H9 (cell line): Measurements from ENCODE around the gene MTFP1. TPM values are rescaled to one million over a fixed set of nuclear protein-coding genes. Genes with fewer than 3 reads are reported as not detected.

Experiments
- DNase-seq: peaks from one replicate; pipeline ENCODE4 v3.0.0-alpha.2; 2017
- H2AFZ ChIP-seq: one replicate; pipeline ENCODE4 v1.6.1; 2013; ENCODE audit warnings: mild to moderate bottlenecking, low read length, control low read depth, moderate library complexity
- H2AK5ac ChIP-seq: 2 replicates; pipeline ENCODE4 v1.6.1; 2013; ENCODE audit warnings: low read length, control low read depth, mixed read lengths; ENCODE audit not compliant: insufficient read length
- H2BK120ac ChIP-seq: one replicate; pipeline ENCODE4 v1.6.1; 2013; ENCODE audit warnings: low read depth, mild to moderate bottlenecking, low read length, control low read depth, inconsistent platforms; ENCODE audit not compliant: poor library complexity, severe bottlenecking
- H2BK12ac ChIP-seq: 2 replicates; pipeline ENCODE4 v1.6.1; 2013; ENCODE audit warnings: low read length, control low read depth, mixed read lengths, low read depth; ENCODE audit not compliant: insufficient read length
- H2BK15ac ChIP-seq: 2 replicates; pipeline ENCODE4 v1.6.1; 2013; ENCODE audit warnings: low read depth, low read length, control low read depth
- H2BK20ac ChIP-seq: one replicate; pipeline ENCODE4 v1.6.1; 2013; ENCODE audit warnings: low read depth, mild to moderate bottlenecking, low read length, control low read depth, inconsistent platforms; ENCODE audit not compliant: poor library complexity, severe bottlenecking
- H2BK5ac ChIP-seq: 2 replicates; pipeline ENCODE4 v1.6.1; 2013; ENCODE audit warnings: low read length, control low read depth, mixed read lengths; ENCODE audit not compliant: insufficient read length
- H3K14ac ChIP-seq: 2 replicates; pipeline ENCODE4 v1.6.1; 2013; ENCODE audit warnings: low read length, control low read depth; ENCODE audit not compliant: insufficient read depth
- H3K18ac ChIP-seq: 2 replicates; pipeline ENCODE4 v1.6.1; 2013; ENCODE audit warnings: low read depth, mild to moderate bottlenecking, mixed read lengths, low read length, control low read depth; ENCODE audit not compliant: insufficient read length
- H3K23ac ChIP-seq: 2 replicates; pipeline ENCODE4 v1.6.1; 2013; ENCODE audit warnings: low read length, control low read depth, mixed read lengths, low read depth; ENCODE audit not compliant: insufficient read length
- H3K23me2 ChIP-seq: 2 replicates; pipeline ENCODE4 v1.6.1; 2013; ENCODE audit warnings: low read depth, mild to moderate bottlenecking, mixed read lengths, low read length, control low read depth; ENCODE audit not compliant: insufficient read length, poor library complexity, severe bottlenecking
- H3K27ac ChIP-seq: 2 replicates; pipeline ENCODE4 v1.5.1; 2013; ENCODE audit warnings: low read length, control low read depth, mixed read lengths, low read depth; ENCODE audit not compliant: insufficient read length
- H3K27me3 ChIP-seq: 2 replicates; pipeline ENCODE4 v1.6.1; 2013; ENCODE audit warnings: low read length, control low read depth, inconsistent platforms; ENCODE audit not compliant: insufficient read depth
- H3K4ac ChIP-seq: 2 replicates; pipeline ENCODE4 v1.6.1; 2013; ENCODE audit warnings: low read depth, mild to moderate bottlenecking, control low read depth, inconsistent platforms, low read length, moderate library complexity
- H3K4me1 ChIP-seq: 2 replicates; pipeline ENCODE4 v1.6.1; 2013; ENCODE audit warnings: low read length, control low read depth, inconsistent platforms; ENCODE audit not compliant: insufficient read depth
- H3K4me2 ChIP-seq: 2 replicates; pipeline ENCODE4 v1.6.1; 2013; ENCODE audit warnings: low read length, control low read depth, mixed read lengths; ENCODE audit not compliant: insufficient read length, insufficient read depth
- H3K56ac ChIP-seq: 2 replicates; pipeline ENCODE4 v1.6.1; 2013; ENCODE audit warnings: low read depth, mild to moderate bottlenecking, mixed read lengths, low read length, control low read depth; ENCODE audit not compliant: insufficient read length
- H3K79me1 ChIP-seq: 2 replicates; pipeline ENCODE4 v1.6.1; 2013; ENCODE audit warnings: low read depth, mild to moderate bottlenecking, moderate library complexity, low read length, control low read depth, inconsistent platforms; ENCODE audit not compliant: insufficient read depth, poor library complexity, severe bottlenecking
- H3K79me2 ChIP-seq: 2 replicates; pipeline ENCODE4 v1.6.1; 2013; ENCODE audit warnings: low read length, control low read depth, inconsistent platforms; ENCODE audit not compliant: insufficient read depth
- H3K9ac ChIP-seq: 2 replicates; pipeline ENCODE4 v1.6.1; 2013; ENCODE audit warnings: low read length, control low read depth, mixed read lengths; ENCODE audit not compliant: insufficient read length; ENCODE audit errors: extremely low read depth
- H3K9me3 ChIP-seq: one replicate; pipeline ENCODE4 v1.6.1; 2013; ENCODE audit warnings: low read depth, low read length, inconsistent platforms; ENCODE audit not compliant: control insufficient read depth
- H3T11ph ChIP-seq: one replicate; pipeline ENCODE4 v1.6.1; 2013; ENCODE audit warnings: mild to moderate bottlenecking, low read length, control low read depth, inconsistent platforms
- H4K20me1 ChIP-seq: one replicate; pipeline ENCODE4 v1.6.1; 2013; ENCODE audit not compliant: control insufficient read depth, insufficient read length, insufficient read depth
- H4K5ac ChIP-seq: 2 replicates; pipeline ENCODE4 v1.6.1; 2013; ENCODE audit warnings: low read depth, mild to moderate bottlenecking, mixed read lengths, low read length, control low read depth; ENCODE audit not compliant: insufficient read length
- H4K8ac ChIP-seq: replicated peaks from 2 replicates; pipeline ENCODE4 v1.6.1; 2013; ENCODE audit warnings: low read length, control low read depth, mixed read lengths, low read depth; ENCODE audit not compliant: insufficient read length
- H4K91ac ChIP-seq: 2 replicates; pipeline ENCODE4 v1.6.1; 2013; ENCODE audit warnings: low read depth, mild to moderate bottlenecking, moderate library complexity, mixed read lengths, low read length, control low read depth; ENCODE audit not compliant: insufficient read length
- H3K27ac Mint-ChIP-seq, 3 experiments: 2 replicates in 2 of 3; 3 replicates in 1 of 3; pipeline ENCODE4 v1.8.0; 2020 to 2021; ENCODE audit warnings: mixed read lengths in 3 of 3, mild to moderate bottlenecking in 1 of 3, moderate library complexity in 1 of 3
- H3K27me3 Mint-ChIP-seq: 2 replicates; pipeline ENCODE4 v1.8.0; 2021; ENCODE audit warnings: low read depth, mild to moderate bottlenecking, moderate library complexity, mixed read lengths
- H3K36me3 Mint-ChIP-seq, 3 experiments: 2 replicates in 2 of 3; 3 replicates in 1 of 3; pipeline ENCODE4 v1.8.0; 2020 to 2021; ENCODE audit warnings: low read depth in 3 of 3, mixed read lengths in 3 of 3; ENCODE audit not compliant: insufficient read depth in 1 of 3
- H3K4me1 Mint-ChIP-seq, 2 experiments: 2 replicates each; pipeline ENCODE4 v1.8.0; 2020; ENCODE audit warnings: mixed read lengths in 2 of 2
- H3K4me3 Mint-ChIP-seq, 2 experiments: 2 replicates in 1 of 2; 3 replicates in 1 of 2; pipeline ENCODE4 v1.8.0; 2020 to 2021; ENCODE audit warnings: mild to moderate bottlenecking in 2 of 2, mixed read lengths in 2 of 2, moderate library complexity in 1 of 2
- H3K9me3 Mint-ChIP-seq, 2 experiments: 2 replicates in 1 of 2; 3 replicates in 1 of 2; pipeline ENCODE4 v1.8.0; 2020; ENCODE audit warnings: mild to moderate bottlenecking in 2 of 2, mixed read lengths in 2 of 2, moderate library complexity in 1 of 2
- CTCF ChIP-seq: fragments of 200-600 bp; sonication (generic); conservative IDR thresholded peaks from 3 replicates; pipeline ENCODE4 v1.8.0; 2021; ENCODE audit warnings: antibody characterized with exemption, mild to moderate bottlenecking
- WGBS: extraction: QIAGEN DNeasy Blood & Tissue Kit; methylation state at CpG from one replicate; pipeline ENCODE4 v1.1.7; 2013; ENCODE audit warnings: missing lambda C conversion rate, low lambda C conversion rate, mixed read lengths; ENCODE audit not compliant: insufficient read length; ENCODE audit errors: extremely low coverage; 5-methylcytosine and 5-hydroxymethylcytosine counted together
- total RNA-seq: library from RNA; stranded (reverse); gene quantifications from 2 replicates; pipeline ENCODE4 v1.2.1, GENCODE V29; 2021

The MTFP1 gene
- total RNA-seq, 1 experiment from 2014 or later, result 46.8 TPM

DNA sequence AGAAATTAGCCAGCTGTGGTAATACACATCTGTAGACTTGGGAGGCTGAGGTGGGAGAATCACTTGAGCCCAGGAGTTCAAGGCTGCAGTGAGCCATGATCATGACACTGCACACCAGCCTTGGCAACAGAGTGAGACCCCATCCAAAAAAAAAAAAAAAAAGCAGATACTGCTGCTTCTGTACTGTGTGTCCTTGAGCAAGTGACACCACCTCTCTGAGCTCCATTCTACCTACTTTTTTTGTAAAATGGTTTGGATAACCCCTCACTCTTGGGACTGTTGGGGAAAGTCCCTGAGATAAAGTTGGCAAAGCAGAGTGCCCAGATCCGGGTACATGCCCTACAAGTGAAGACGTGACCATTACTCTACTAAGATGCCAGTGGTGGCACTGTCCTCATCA is 43.6 kb downstream of the MTFP1 start:
- Mint-ChIP-seq H3K36me3 (no peaks in the 10 kb centered on the region), H3K4me1 (no peaks in the 10 kb centered on the region), H3K27ac (no peak overlapping the region), H3K27me3 (peaks cover 52% of the 10 kb centered on the region), H3K4me3 (no peak overlapping the region), H3K9me3 (no peaks in the 10 kb centered on the region; a peak in 1 of 5 replicates)
- Histone ChIP-seq H3K27ac (no peak overlapping the region), H2AFZ (no peak overlapping the region), H3K4me1 (no peaks in the 10 kb centered on the region), H2BK15ac (no peak overlapping the region), H3K23me2 (no peaks in the 10 kb centered on the region), H4K20me1 (no peaks in the 10 kb centered on the region), H3K4me2 (no peak overlapping the region), H2BK5ac (no peak overlapping the region), H3T11ph (no peak overlapping the region), H3K23ac (no peak overlapping the region), H3K27me3 (no peaks in the 10 kb centered on the region), H3K9ac (no peak overlapping the region), H3K4ac (no peak overlapping the region), H2BK20ac (no peak overlapping the region), H3K14ac (no peak overlapping the region), H4K91ac (no peak overlapping the region), H3K18ac (no peak overlapping the region), H2BK12ac (no peak overlapping the region), H2AK5ac (no peak overlapping the region), H4K5ac (no peak overlapping the region), H2BK120ac (no peak overlapping the region), H3K79me2 (no peaks in the 10 kb centered on the region), H3K79me1 (no peaks in the 10 kb centered on the region), H3K9me3 (no peaks in the 10 kb centered on the region), H3K56ac (no peak overlapping the region), H4K8ac (no peak overlapping the region)
- no peak for DNase-seq
- WGBS, result no CpG with 5 or more reads among the region's 2 CpGs
- no peak for TF ChIP-seq CTCF
